Liver (tissue), 3 donors: ENCODE results near the gene IQCM.

ENCODE experiments used
- GABPA ChIP-seq, 2 donors: IDR thresholded peaks in 1 of 2; conservative IDR thresholded peaks in 1 of 2; 2 replicates each; pipeline ENCODE4 v1.6.1; 2016; ENCODE audit warnings: antibody characterized with exemption in 2 of 2, mild to moderate bottlenecking in 1 of 2, moderate library complexity in 1 of 2
- JUND ChIP-seq, 2 donors: IDR thresholded peaks; 2 replicates each; pipeline ENCODE4 v1.6.1; 2016; ENCODE audit warnings: antibody characterized with exemption in 2 of 2
- RAD21 ChIP-seq, 2 donors: IDR thresholded peaks; 2 replicates each; pipeline ENCODE4 v1.6.1; 2016; ENCODE audit warnings: antibody characterized with exemption in 2 of 2, mild to moderate bottlenecking in 2 of 2
- YY1 ChIP-seq: IDR thresholded peaks from 2 replicates; pipeline ENCODE4 v1.6.1; 2016; ENCODE audit warnings: antibody characterized with exemption, mild to moderate bottlenecking
- TF ChIP-seq, protein P1 (sequence below): IDR thresholded peaks from 2 replicates; pipeline ENCODE4 v1.6.1; 2016; ENCODE audit warnings: antibody characterized with exemption, mild to moderate bottlenecking
- TF ChIP-seq, protein P2 (sequence below): fragments of 150-350 bp; IDR thresholded peaks from 2 replicates; pipeline ENCODE4 v1.5.1; 2017; ENCODE audit warnings: improper control_type of control experiment, low read depth, low read length; ENCODE audit not compliant: missing input control
- TF ChIP-seq, protein P3 (sequence below): IDR thresholded peaks from 2 replicates; pipeline ENCODE4 v1.6.1; 2016; ENCODE audit warnings: antibody characterized with exemption
- donor health status: healthy.
- donor health status: healthy.

DNA sequence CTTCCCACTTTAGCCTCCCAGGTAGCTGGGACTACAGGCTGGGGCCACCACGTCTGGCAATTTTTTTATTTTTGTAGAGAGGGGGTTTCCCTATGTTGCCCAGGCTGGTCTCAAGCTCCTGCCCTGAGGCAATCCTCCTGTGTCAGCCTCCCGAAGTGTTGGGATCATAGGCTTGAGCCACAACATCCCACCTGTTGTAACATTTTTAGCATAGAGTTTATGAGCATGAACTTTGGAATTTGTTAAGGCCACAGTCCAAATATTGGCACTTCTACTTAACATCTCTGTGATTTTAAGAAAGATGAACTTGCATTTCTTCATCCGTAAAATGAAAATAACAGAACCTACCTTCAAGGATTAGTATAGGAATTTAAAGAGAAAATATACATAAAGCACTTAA lies 445.6 kb downstream of the IQCM start:
- TF ChIP-seq, protein P1, sequence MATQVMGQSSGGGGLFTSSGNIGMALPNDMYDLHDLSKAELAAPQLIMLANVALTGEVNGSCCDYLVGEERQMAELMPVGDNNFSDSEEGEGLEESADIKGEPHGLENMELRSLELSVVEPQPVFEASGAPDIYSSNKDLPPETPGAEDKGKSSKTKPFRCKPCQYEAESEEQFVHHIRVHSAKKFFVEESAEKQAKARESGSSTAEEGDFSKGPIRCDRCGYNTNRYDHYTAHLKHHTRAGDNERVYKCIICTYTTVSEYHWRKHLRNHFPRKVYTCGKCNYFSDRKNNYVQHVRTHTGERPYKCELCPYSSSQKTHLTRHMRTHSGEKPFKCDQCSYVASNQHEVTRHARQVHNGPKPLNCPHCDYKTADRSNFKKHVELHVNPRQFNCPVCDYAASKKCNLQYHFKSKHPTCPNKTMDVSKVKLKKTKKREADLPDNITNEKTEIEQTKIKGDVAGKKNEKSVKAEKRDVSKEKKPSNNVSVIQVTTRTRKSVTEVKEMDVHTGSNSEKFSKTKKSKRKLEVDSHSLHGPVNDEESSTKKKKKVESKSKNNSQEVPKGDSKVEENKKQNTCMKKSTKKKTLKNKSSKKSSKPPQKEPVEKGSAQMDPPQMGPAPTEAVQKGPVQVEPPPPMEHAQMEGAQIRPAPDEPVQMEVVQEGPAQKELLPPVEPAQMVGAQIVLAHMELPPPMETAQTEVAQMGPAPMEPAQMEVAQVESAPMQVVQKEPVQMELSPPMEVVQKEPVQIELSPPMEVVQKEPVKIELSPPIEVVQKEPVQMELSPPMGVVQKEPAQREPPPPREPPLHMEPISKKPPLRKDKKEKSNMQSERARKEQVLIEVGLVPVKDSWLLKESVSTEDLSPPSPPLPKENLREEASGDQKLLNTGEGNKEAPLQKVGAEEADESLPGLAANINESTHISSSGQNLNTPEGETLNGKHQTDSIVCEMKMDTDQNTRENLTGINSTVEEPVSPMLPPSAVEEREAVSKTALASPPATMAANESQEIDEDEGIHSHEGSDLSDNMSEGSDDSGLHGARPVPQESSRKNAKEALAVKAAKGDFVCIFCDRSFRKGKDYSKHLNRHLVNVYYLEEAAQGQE: no peak
- TF ChIP-seq, protein P2, sequence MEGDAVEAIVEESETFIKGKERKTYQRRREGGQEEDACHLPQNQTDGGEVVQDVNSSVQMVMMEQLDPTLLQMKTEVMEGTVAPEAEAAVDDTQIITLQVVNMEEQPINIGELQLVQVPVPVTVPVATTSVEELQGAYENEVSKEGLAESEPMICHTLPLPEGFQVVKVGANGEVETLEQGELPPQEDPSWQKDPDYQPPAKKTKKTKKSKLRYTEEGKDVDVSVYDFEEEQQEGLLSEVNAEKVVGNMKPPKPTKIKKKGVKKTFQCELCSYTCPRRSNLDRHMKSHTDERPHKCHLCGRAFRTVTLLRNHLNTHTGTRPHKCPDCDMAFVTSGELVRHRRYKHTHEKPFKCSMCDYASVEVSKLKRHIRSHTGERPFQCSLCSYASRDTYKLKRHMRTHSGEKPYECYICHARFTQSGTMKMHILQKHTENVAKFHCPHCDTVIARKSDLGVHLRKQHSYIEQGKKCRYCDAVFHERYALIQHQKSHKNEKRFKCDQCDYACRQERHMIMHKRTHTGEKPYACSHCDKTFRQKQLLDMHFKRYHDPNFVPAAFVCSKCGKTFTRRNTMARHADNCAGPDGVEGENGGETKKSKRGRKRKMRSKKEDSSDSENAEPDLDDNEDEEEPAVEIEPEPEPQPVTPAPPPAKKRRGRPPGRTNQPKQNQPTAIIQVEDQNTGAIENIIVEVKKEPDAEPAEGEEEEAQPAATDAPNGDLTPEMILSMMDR: no peak
- TF ChIP-seq GABPA (IDR thresholded peaks at IDR 0.05 in 1 of 2, conservative IDR thresholded peaks at IDR 0.05 in 1 of 2) (no peak), YY1 (no peak), JUND (IDR thresholded peaks at IDR 0.05) (no peak), RAD21 (IDR thresholded peaks at IDR 0.05) (no peak)
- TF ChIP-seq, protein P3, sequence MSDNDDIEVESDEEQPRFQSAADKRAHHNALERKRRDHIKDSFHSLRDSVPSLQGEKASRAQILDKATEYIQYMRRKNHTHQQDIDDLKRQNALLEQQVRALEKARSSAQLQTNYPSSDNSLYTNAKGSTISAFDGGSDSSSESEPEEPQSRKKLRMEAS: no peak
